Suppressor macrophage treated with lipopolysaccharide for 1 hour (primary cell): ENCODE measurements around the gene TMBIM4.
"Not testable (repeated sequence)": the region's sequence is repeated elsewhere in the genome, so short reads cannot be mapped to it uniquely, and the experiment has no call there.

Source experiments
- DNase-seq, 3 donors: peaks; one replicate each; pipeline ENCODE4 v3.0.0-alpha.2; 2020 to 2022

TMBIM4 gene

GRCh38 chr12:66169221-66170170 is at the start of gene TMBIM4:
Gene TMBIM4 (minus strand): TSS chr12:66169996. CDS start chr12:66169951, 45 bp downstream.
- DNase-seq, result peak; percentile 96 to 97 (median 97)

GRCh38 chr12:66217342-66217917 is 47.6 kb upstream of the TMBIM4 start:
- DNase-seq, result peak; percentile 46 to 89 (median 83)

- DNase-seq, result peak; percentile 59 to 68 (median 65)
Measured at GRCh38 chr12:66213011-66213410, 43.2 kb upstream of the TMBIM4 start.

GRCh38 chr12:66211573-66211972 is 41.8 kb upstream of the TMBIM4 start:
- DNase-seq, result peak in 1 of 3 donors; percentile 11

GRCh38 chr12:66210840-66211239 is 41.0 kb upstream of the TMBIM4 start:
- DNase-seq, result peak; percentile 37 to 84 (median 77)

GRCh38 chr12:66206141-66206540 is 36.3 kb upstream of the TMBIM4 start:
- no peak for DNase-seq

GRCh38 chr12:66203820-66204219 is 34.0 kb upstream of the TMBIM4 start:
- no peak for DNase-seq

GRCh38 chr12:66199831-66200509 is 30.2 kb upstream of the TMBIM4 start:
- DNase-seq, result no peak

- DNase-seq, result no peak
Measured at GRCh38 chr12:66199141-66199540, 29.3 kb upstream of the TMBIM4 start.

- no peak for DNase-seq
Measured at GRCh38 chr12:66197495-66197921, 27.7 kb upstream of the TMBIM4 start.

GRCh38 chr12:66196806-66197205 is 27.0 kb upstream of the TMBIM4 start:
- DNase-seq, result peak; percentile 70 to 92 (median 91)

- no peak for DNase-seq
Measured at GRCh38 chr12:66195242-66195641, 25.4 kb upstream of the TMBIM4 start.

- no peak for DNase-seq
Measured at GRCh38 chr12:66194122-66194521, 24.3 kb upstream of the TMBIM4 start.

- DNase-seq, result no peak
Measured at GRCh38 chr12:66191547-66192126, 21.8 kb upstream of the TMBIM4 start.

GRCh38 chr12:66190519-66191370 is 20.9 kb upstream of the TMBIM4 start:
- DNase-seq, result peak in 2 of 3 donors; percentile 72

- no peak for DNase-seq
Measured at GRCh38 chr12:66189889-66190288, 20.1 kb upstream of the TMBIM4 start.

GRCh38 chr12:66189486-66189843 is 19.7 kb upstream of the TMBIM4 start:
- DNase-seq, result peak in 1 of 3 donors; percentile 25

- peak; percentile 94 to 95 (median 94) for DNase-seq
Measured at GRCh38 chr12:66188584-66189485, 19.0 kb upstream of the TMBIM4 start, which contains the start of gene IRAK3. Gene IRAK3 (plus strand): TSS chr12:66189214. CDS start chr12:66189300, 86 bp downstream.

- peak; percentile 68 to 86 (median 85) for DNase-seq
Measured at GRCh38 chr12:66187821-66188220, 18.0 kb upstream of the TMBIM4 start.

GRCh38 chr12:66187036-66187435 is 17.2 kb upstream of the TMBIM4 start:
- DNase-seq, result peak in 2 of 3 donors; percentile 44

GRCh38 chr12:66184822-66185221 is 15.0 kb upstream of the TMBIM4 start:
- not testable (repeated sequence) for DNase-seq
